ENCODE data around the gene DDX47. TPM values are rescaled to one million over a fixed set of nuclear protein-coding genes. Genes with fewer than 3 reads are reported as not detected.

Gene DDX47
- total and polyA plus RNA-seq, 9 of the 15 experiments (the other 6 are each of a cell fraction or from before 2014, with no cell fraction given), result 39.4 to 186 (median 64.4) TPM

DNA sequence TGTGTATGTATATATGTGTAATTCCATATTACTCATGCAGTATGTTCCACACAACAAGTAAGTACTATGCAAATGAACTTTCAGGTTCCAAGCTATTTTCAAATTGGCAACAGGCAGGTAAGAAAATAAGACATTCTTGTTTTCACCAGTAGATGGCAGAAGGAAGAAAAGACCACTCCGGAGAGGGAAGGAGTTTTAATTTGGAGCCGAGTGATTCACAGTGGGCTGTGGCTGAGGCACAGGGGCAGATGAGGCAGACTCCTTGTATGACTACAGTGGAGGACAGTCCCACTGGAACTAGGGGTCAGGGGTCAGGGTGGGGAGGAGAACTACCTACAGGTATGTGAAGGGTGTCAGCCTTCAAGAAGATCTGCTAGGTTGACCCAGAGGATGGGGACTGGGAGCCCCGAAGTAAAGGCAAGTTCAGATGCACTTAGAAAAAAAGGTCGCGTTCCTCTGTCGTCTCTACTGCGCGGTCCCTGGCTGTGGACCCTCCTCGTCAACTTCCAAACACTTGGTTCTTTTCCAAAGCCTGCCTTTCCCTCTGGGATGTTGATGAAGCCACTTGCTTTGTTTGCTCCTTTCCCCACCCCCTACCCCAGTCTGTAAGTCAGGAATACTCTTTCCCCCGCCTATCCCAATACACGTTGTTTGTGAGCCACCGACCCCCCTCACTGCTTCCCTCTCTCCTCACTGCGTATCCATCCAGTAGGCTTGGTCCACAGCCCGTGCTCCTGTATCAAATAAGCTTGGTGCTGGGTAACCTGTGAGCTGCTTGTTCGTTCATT, 24.1 kb downstream of the DDX47 start (continued):
- TF ChIP-seq, protein P1, sequence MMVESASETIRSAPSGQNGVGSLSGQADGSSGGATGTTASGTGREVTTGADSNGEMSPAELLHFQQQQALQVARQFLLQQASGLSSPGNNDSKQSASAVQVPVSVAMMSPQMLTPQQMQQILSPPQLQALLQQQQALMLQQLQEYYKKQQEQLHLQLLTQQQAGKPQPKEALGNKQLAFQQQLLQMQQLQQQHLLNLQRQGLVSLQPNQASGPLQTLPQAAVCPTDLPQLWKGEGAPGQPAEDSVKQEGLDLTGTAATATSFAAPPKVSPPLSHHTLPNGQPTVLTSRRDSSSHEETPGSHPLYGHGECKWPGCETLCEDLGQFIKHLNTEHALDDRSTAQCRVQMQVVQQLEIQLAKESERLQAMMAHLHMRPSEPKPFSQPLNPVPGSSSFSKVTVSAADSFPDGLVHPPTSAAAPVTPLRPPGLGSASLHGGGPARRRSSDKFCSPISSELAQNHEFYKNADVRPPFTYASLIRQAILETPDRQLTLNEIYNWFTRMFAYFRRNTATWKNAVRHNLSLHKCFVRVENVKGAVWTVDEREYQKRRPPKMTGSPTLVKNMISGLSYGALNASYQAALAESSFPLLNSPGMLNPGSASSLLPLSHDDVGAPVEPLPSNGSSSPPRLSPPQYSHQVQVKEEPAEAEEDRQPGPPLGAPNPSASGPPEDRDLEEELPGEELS (CRISPR knock-in tag; IDR thresholded peaks at IDR 0.05; ENCODE audit: borderline replicate concordance), result no peak
- TF ChIP-seq, protein P2, sequence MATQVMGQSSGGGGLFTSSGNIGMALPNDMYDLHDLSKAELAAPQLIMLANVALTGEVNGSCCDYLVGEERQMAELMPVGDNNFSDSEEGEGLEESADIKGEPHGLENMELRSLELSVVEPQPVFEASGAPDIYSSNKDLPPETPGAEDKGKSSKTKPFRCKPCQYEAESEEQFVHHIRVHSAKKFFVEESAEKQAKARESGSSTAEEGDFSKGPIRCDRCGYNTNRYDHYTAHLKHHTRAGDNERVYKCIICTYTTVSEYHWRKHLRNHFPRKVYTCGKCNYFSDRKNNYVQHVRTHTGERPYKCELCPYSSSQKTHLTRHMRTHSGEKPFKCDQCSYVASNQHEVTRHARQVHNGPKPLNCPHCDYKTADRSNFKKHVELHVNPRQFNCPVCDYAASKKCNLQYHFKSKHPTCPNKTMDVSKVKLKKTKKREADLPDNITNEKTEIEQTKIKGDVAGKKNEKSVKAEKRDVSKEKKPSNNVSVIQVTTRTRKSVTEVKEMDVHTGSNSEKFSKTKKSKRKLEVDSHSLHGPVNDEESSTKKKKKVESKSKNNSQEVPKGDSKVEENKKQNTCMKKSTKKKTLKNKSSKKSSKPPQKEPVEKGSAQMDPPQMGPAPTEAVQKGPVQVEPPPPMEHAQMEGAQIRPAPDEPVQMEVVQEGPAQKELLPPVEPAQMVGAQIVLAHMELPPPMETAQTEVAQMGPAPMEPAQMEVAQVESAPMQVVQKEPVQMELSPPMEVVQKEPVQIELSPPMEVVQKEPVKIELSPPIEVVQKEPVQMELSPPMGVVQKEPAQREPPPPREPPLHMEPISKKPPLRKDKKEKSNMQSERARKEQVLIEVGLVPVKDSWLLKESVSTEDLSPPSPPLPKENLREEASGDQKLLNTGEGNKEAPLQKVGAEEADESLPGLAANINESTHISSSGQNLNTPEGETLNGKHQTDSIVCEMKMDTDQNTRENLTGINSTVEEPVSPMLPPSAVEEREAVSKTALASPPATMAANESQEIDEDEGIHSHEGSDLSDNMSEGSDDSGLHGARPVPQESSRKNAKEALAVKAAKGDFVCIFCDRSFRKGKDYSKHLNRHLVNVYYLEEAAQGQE (IDR thresholded peaks at IDR 0.05; ENCODE audit: borderline replicate concordance), result peak; percentile 23; the same call in 1 of the 2 replicates
- TF ChIP-seq, protein P2 (CRISPR knock-in tag; IDR thresholded peaks at IDR 0.05; ENCODE audit: low read depth), result no peak
